Vagina (tissue), 2 donors: ENCODE measurements around the gene STXBP1.

ENCODE experiments used
- CTCF ChIP-seq, 3 experiments: fragments of 450-650 bp in 2 of 3; fragments of 200-600 bp in 1 of 3; sonication (generic) in 1 of 3; IDR thresholded peaks; one replicate each; pipeline ENCODE4 v1.5.1; 2017 to 2019; ENCODE audit warnings: antibody characterized with exemption in 3 of 3, mild to moderate bottlenecking in 2 of 3, moderate library complexity in 2 of 3
- POLR2A ChIP-seq, 2 donors: fragments of 450-650 bp; IDR thresholded peaks; one replicate each; pipeline ENCODE4 v1.6.1; 2017; ENCODE audit warnings: antibody characterized with exemption in 2 of 2, mild to moderate bottlenecking in 2 of 2, moderate library complexity in 2 of 2
- POLR2AphosphoS5 ChIP-seq, 2 donors: sonication (generic); formaldehyde crosslinking; IDR thresholded peaks; one replicate each; pipeline ENCODE4 v1.9.0; 2017; ENCODE audit warnings: antibody characterized with exemption in 2 of 2, mild to moderate bottlenecking in 2 of 2, low read depth in 1 of 2; ENCODE audit not compliant: insufficient read depth in 1 of 2

- no peak for TF ChIP-seq CTCF (IDR thresholded peaks at IDR 0.05)
- TF ChIP-seq POLR2A (IDR thresholded peaks at IDR 0.05) = no peak
- TF ChIP-seq POLR2AphosphoS5 (IDR thresholded peaks at IDR 0.05; ENCODE audit: insufficient read depth in 1 of 2, low read depth in 1 of 2) = no peak
Observed at GRCh38 chr9:127633216-127633862, 21.3 kb downstream of the STXBP1 start.
